ENCODE data around the gene EP400.

EP400 gene

DNA sequence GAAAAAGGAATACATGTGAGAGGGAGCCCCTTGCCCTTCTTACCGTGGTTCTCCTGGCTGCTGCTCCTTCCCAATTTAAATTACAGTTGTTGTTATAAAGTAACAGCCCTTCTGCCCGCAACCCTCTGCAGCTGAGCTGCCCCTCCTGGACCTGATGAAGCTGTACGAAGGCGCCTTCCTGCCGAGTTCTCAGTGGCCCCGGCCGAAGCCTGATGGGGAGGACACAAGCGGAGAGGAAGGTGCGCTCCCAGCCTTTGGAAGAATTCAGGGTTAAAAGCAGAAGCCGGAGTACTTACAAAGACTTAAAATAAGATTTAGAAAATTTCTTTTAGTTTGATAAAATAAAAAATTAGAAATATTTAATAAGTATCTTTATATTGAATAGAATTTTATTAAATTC is 55.2 kb downstream of the EP400 start:
- TF ChIP-seq, protein P1, sequence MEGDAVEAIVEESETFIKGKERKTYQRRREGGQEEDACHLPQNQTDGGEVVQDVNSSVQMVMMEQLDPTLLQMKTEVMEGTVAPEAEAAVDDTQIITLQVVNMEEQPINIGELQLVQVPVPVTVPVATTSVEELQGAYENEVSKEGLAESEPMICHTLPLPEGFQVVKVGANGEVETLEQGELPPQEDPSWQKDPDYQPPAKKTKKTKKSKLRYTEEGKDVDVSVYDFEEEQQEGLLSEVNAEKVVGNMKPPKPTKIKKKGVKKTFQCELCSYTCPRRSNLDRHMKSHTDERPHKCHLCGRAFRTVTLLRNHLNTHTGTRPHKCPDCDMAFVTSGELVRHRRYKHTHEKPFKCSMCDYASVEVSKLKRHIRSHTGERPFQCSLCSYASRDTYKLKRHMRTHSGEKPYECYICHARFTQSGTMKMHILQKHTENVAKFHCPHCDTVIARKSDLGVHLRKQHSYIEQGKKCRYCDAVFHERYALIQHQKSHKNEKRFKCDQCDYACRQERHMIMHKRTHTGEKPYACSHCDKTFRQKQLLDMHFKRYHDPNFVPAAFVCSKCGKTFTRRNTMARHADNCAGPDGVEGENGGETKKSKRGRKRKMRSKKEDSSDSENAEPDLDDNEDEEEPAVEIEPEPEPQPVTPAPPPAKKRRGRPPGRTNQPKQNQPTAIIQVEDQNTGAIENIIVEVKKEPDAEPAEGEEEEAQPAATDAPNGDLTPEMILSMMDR (IDR thresholded peaks at IDR 0.05; ENCODE audit: insufficient read depth, low read depth, low read length, missing control alignments), result no peak

GRCh38 chr12:132006056-132006680 is 56.4 kb downstream of the EP400 start:
- no peak for DNase-seq (ENCODE audit: low read depth)
- no peak overlapping the region for H3K4me3 ChIP-seq (ENCODE audit: low read depth, low read length)
- TF ChIP-seq, protein P1 (IDR thresholded peaks at IDR 0.05; ENCODE audit: insufficient read depth, low read depth, low read length, missing control alignments), result no peak

More for the DNA sequence above, 55.2 kb downstream of the EP400 start:
- no peak for DNase-seq (ENCODE audit: low read depth)
- H3K4me3 ChIP-seq (ENCODE audit: low read depth, low read length), result no peak overlapping the region

DNA sequence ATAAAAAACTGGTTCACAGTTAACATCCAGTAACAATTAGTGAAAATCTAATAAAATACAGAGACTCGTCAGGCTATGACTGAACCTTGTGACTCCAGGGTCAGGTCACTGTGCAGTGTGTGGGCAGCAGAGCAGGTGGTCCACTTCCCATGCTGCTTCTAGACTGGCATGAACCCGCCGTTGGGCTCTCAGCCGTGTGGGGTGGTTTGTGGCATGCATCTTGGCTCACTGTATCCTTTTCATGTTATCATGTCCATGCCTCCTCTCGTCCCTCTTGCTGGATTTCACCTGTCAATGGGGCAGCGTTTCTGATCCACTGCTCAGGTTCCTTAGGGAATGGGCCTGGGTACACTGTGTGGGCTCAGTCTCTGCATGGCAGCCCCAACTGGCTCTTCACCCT is 57.3 kb downstream of the EP400 start:
- no peak overlapping the region for H3K4me3 ChIP-seq (ENCODE audit: low read depth, low read length)
- DNase-seq (ENCODE audit: low read depth), result no peak
- TF ChIP-seq, protein P1 (IDR thresholded peaks at IDR 0.05; ENCODE audit: insufficient read depth, low read depth, low read length, missing control alignments), result no peak

- TF ChIP-seq, protein P1 (IDR thresholded peaks at IDR 0.05; ENCODE audit: insufficient read depth, low read depth, low read length, missing control alignments), result no peak
- no peak overlapping the region for H3K4me3 ChIP-seq (ENCODE audit: low read depth, low read length)
- no peak for DNase-seq (ENCODE audit: low read depth)
Observed at GRCh38 chr12:132009336-132009859, 59.7 kb downstream of the EP400 start.

DNA sequence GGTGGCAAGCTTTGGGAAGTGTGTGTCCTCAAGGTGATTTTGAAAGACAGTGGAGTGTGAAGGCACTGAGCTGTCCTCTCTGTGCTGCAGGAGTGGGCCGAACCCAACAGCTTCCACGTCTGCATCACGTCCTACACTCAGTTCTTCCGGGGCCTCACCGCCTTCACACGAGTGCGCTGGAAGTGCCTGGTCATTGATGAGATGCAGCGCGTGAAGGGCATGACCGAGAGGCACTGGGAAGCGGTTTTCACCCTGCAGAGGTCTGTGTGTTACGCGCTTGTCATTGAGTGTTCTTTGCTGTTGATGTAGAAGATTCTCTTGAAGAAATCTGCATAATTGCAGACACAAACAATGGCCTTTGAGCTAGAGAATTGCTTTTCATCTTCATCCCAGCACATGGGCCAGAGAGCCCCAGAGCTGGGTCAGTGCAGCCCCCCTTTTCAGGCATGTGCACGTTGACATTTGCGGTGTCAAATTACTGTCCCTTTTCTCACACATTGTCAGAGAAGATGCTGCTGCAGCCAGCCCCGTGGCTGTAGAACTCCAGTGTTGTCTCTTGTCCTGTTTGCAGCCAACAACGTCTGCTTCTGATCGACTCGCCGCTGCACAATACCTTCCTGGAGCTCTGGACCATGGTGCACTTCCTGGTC is 63.3 kb downstream of the EP400 start:
- DNase-seq (ENCODE audit: low read depth), result no peak
- H3K4me3 ChIP-seq (ENCODE audit: low read depth, low read length), result no peak overlapping the region
- TF ChIP-seq, protein P1 (IDR thresholded peaks at IDR 0.05; ENCODE audit: insufficient read depth, low read depth, low read length, missing control alignments), result no peak

DNA sequence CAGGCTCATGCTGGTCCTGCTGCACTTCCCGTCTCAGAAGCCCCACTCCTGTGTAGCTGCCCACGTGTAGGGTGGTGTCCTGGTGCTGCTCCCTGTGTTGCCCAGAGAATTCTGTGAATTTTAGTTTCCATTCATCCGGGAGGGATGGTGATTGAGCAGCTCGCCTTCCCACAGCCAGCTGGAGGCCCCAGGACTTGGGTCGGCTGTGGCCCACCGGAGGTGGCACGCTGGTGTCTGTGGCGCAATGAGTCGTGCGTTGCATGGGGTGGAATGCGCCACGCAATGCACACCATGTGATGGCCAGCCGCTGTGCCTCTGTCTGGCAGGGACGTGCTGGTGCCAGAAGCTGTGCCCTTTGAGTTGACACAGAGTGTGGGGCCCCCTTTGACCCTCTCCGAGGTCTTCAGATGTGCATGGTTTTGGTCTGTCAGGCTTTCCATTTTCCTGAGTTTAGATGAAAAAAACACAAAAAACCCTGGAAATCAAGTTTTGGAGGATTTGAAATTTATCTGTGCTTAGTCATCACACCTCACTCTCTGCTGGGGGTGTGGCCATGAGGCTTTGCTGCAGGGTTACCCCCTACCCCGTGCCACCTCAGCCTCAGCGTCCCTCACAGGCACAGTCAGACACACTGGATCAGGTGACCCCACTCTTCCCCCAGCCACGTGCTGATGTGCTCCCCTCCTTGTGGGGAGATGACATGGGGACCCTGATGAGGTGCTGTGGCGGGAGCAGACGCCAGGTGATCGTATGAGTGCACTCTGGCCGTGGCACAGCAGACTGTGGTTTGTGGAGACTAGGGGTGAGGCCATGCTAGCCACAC is 64.6 kb downstream of the EP400 start:
- H3K4me3 ChIP-seq (ENCODE audit: low read depth, low read length), result no peak overlapping the region
- DNase-seq (ENCODE audit: low read depth), result no peak
- TF ChIP-seq, protein P1 (IDR thresholded peaks at IDR 0.05; ENCODE audit: insufficient read depth, low read depth, low read length, missing control alignments), result no peak
